Ovary (tissue), 3 donors: ENCODE data around the gene WWC1.

Experiments used
- CTCF ChIP-seq, 3 donors: fragments of 450-650 bp in 2 of 3; fragments of 200-600 bp in 1 of 3; IDR thresholded peaks; one replicate each; pipeline versions ENCODE4 v1.5.1 to v1.8.0; 2016 to 2022; ENCODE audit warnings: antibody characterized with exemption in 3 of 3, mild to moderate bottlenecking in 1 of 3
- EP300 ChIP-seq: sonication (generic); formaldehyde crosslinking; IDR thresholded peaks from one replicate; pipeline ENCODE4 v1.6.1; 2017; ENCODE audit warnings: antibody characterized with exemption
- POLR2A ChIP-seq: fragments of 450-650 bp; IDR thresholded peaks from one replicate; pipeline ENCODE4 v1.6.1; 2017; ENCODE audit warnings: antibody characterized with exemption, mild to moderate bottlenecking, moderate library complexity
- donor health status: DM: no; HTN: no; CAD: no.

GRCh38 chr5:168269937-168270330, 21.5 kb upstream of the WWC1 start:
- TF ChIP-seq CTCF (IDR thresholded peaks at IDR 0.05) (no peak), POLR2A (no peak), EP300 (no peak)
